AG08395 (cell line): ENCODE data around the gene STX2.
"Not testable (repeated sequence)": the region's sequence is repeated elsewhere in the genome, so short reads cannot be mapped to it uniquely, and the experiment has no call there.

Experiments
- DNase-seq: peaks from one replicate; pipeline ENCODE4 v3.0.0; 2012; ENCODE audit warnings: mixed read lengths, low spot score

The STX2 gene

DNA sequence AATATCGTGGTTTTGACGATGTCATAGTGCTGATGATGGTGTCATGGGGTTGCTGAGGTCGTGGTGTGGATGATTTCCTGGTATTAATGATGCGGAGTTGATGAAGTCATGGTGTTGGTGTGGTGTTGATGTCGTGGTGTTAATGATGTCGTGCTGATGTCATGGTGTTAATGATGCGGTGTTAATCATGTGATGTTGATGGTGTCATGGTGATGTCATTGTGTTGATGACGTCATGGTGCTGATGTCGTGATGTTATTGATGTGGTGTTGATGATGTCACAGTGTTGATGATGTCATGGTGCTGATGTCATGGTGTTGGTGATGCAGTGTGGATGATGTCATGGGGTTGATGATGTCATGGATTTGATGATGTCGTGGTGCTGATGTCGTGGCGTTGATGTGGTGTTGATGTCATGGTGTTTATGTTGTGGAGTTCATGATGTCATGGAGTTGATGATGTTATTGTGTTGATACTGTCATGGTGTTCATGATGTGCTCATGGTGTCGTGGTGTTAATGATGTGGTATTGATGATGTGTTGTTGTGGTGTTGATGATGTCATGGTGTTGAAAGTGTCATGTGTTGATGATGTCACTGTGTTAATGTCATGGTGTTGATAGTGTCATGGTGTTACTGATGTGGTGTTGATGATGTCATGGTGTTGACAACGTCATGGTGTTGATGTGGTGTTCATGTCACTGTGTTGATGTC, 74.4 kb downstream of the STX2 start:
- DNase-seq = no peak

DNA sequence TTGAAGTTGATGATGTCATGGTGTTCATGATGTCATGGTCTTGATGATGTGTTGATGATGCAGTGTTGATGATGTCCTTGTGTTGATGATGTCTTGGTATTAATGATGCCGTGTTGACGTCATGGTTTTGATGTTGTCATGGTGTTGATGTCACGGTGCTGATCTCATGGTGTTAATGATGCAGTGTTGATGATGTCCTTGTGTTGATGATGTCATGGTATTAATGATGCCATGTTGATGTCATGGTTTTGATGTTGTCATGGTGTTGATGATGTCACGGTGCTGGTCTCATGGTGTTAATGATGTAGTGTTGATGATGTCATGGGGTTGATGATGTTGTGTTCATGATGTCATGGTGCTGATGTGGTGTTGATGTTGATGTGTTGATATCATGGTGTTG, 75.0 kb downstream of the STX2 start:
- DNase-seq = no peak

DNA sequence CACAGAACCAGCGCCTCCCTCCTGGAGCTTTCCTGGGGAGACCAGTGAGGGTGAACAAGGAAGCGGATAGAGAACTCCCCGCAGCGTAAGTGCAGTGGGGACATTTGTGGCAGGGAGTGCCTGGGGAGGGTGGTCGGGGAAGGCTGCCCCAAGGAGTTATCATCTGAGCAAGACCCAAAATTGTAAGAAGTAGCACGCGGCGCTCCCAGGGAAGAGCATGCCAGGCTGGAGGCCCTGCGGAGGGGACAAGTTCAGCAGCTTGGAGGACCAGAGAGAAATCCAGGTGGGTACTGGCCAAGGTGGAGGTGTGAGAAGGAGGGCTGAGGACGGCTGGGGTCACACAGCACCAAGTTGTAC, 76.8 kb downstream of the STX2 start:
- no peak for DNase-seq

DNA sequence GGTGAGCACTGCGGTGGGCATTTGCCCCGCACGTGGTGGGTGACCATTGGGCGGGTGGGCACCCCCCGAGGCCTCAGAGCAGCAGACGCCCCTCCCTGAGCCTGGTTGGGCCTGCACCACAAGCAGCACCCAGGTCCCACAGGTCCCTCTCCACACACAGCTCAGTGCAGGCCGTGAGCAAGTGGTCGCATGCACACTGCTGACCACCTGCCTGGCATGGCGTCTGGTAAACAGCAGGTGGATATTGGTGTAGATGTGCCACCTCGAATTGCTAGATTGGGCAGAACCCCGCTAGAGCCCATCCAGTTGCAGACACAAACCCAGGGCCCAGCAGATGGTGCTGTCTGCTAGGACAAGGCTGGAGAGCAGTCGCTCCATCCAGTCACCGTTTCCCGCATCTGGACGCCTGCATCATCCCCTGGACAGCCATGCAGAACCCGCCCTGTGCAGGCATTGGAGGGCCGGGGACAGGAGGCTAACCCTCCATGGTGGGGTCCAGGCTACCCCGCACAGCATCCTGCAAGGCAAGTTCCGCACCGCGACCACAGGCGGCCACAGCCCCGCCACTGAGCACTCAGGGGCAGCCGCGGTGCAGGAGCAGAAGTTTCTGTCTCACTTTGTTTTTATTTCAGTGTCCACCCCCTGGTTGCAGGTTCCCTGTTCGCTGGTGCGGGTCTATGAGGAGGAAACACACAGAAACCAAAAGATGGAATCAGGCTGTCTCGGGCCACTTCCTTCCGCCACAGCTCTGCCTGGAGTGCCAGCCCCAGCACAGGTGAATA, 77.3 kb downstream of the STX2 start:
- DNase-seq = peak; percentile 82

DNA sequence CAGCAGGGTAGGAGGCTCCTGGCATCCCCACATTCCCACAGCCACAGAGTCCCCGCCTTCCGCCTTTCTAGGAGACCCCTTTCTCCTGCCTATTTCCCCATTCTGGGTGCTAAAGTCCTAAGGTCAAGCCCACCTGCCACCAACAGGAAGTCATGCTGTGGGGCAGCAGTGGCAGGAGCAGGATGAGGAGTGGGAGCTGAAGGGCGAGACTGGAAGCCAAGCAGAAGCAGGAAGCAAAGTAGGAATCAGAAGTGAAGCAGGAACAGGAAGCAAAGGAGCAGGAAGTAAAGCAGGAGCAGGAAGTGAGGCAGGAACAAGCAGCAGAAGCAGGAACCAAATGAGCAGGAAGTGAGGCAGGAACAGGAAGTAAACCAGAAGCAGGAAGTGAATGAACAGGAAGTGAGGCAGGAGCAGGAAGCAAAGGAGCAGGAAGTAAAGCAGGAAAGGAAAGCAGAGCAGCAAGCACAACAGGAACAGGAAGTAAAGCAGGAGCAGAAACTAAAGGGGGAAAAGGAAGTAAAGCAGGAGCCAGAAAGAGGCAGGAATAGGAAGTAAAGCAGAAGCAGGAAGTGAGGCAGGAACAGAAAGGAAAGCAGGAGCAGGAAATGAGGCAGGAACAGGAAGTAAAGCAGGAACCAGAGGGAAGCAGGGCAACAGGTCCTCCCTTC, 84.7 kb downstream of the STX2 start:
- no peak for DNase-seq

DNA sequence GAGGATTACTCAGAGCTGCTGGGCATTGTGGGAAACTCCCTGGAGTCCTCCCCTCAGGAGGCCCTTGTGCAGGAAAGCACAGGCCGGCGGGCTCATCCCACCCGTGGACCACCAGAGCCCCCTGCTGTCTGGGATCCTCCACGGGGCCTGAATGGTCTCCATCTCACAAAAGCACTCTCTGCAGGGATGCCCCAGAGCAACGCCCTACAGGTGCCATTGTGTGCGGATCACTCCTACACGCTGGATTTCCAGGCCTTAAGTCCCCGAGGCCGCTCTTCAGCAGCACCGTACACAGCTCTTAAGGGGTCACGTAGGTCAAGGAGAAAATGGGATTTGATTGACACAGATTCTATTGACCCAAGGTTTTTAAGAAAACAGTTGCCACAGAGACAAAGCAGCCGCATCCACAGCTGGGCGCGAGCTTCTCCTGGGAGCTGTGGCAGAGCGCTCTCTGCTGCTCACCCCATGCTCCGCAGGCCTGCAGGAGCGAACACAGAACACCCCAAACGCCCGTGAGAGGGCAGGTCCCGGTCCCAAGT, 86.3 kb downstream of the STX2 start:
- no peak for DNase-seq

DNA sequence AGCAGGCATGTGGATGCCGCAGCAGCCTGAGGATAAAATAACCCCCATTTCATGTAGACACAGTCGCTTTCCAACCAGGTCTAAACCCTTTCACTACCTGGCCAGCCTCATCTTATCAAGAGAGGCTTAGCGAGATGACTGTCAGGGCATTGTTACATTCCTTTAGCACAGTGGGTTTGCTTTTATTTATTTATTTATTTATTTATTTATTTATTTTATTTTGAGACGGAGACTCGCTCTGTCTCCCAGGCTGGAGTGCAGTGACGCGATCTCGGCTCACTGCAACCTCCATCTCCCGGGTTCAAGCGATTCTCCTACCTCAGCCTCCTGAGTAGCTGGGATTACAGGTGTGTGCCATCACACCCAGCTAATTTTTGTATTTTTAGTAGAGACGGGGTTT, 87.0 kb downstream of the STX2 start:
- not testable (repeated sequence) for DNase-seq

DNA sequence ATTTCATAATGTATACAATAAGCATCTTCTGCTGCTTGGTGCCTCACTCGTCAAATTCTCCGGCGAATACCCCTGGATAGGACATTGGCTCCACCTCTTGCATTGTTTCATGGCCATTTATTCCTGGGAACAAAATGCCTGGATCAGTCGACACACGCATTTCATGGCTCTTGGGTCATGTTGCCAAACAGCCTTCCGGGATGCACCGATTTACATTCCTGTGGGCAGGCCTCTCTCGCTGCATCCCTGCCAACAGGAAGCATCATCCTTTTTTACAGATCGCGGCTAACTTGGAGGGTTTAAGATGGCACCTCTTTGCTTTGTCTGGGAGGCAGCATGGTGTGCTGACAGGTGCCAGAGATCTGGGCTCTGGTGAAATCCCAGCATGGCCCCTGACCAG, 90.3 kb downstream of the STX2 start:
- no peak for DNase-seq

DNA sequence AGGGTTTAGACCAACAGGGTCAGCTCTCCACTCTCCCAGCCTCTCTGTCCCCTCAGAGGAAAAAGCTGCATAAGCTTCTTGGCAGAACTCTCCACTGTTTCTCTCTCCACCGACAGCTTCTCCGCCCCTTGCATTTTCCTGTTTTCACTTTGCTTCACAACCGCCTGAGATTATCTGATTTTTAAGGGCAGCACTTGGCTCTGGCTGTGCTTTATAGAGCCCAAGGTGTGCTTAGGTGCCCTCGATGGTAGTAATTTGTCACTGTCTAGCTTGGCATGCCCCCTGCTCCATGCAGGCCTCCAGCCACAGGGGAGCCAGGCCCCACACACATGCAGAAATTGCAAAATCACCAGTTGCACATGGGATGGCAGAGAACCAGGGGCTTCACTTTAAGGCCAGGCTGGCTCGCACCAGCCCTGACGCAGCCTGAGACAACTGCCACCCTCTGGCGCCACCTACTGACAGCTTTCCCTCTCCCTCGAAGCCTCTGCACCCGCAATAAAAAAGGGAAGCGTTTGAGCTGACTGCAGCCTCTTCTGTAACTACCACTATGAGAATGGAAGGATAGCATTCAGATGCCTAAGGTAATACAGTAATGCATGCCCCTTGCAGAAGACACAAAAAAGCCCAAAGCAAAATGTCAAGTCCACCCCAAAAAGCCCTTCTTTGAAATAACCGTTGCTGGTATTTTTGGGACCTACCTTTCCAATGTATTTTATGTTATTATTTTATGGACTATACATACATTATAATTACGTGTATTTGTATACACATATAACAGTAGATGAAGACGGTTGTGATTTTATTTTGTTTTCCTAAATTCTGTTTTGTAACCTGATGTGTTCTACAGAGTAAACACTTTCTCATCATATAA, 90.9 kb downstream of the STX2 start:
- DNase-seq = peak; percentile 74

DNA sequence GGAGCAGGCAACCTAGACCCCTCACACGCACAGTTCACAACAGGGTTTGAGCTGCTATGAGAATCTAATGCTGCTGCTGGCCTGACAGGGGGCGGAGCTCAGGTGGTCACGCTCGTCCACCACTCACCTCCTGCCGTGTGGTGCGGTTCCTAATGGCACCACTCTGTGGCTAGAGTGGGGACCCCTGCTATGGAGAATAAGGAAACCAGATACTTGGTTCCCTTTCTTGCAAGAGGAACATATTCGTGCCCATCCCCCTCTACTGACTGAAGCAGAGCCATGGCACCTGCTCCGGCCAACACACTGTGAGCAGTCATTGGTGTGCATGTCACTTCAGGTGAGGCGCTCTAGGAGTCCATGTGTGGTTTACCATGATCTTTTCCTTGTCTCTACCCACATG, 92.5 kb downstream of the STX2 start:
- DNase-seq = no peak

DNA sequence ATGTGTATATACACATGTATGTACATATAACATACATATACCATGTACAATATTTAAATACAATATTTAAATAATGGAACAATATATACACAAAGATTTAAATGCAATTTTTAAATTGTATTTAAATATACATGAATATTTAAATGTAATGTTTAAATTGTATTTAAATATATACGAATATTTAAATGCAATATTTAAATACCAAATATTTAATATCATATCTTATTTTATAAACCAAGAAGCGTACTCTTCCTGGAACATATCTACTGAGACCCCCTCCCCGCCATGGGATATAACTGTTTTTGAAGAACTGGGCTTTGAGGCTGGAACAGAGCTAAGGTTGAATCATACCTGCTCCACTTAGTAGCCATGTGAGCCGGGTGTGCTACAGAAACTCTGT, 93.1 kb downstream of the STX2 start:
- DNase-seq = no peak

DNA sequence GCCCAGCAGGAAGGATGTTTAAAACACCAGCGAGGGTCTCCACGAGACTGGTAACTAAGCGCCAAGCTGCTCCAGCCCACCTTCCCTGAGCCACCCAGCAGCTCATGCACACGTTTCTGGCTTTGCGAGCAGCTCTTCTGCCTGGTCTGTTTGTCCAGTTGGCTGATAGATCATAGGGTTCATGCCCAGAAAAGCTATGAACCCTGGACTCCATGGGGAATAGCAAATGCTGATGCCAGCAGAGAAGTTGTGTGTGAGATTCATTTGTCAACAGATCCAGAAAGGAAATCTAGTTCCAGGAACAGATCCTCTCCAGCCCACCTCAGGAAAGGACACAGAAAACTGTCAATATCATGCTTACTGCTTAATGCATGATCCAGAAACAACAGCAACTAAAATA, 94.8 kb downstream of the STX2 start:
- no peak for DNase-seq

DNA sequence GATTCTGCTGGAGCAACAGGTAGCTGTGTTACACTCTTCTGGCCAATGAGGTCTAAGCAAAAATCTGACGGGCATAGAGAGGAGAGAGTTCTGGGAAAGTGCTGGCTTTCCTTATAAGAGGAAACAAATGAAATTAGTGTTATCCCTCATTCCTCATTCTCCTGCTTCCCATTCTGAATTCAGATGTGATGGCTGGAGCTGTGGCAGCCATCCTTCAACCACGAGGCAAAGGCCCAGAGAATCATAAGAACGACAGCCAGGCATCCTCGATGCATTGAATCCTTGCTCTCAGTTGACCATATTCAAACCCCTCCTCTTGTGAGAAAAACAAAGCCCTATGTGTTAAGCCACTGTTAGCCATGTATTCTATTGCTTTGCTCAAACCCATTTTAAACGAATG, 95.4 kb downstream of the STX2 start:
- no peak for DNase-seq

DNA sequence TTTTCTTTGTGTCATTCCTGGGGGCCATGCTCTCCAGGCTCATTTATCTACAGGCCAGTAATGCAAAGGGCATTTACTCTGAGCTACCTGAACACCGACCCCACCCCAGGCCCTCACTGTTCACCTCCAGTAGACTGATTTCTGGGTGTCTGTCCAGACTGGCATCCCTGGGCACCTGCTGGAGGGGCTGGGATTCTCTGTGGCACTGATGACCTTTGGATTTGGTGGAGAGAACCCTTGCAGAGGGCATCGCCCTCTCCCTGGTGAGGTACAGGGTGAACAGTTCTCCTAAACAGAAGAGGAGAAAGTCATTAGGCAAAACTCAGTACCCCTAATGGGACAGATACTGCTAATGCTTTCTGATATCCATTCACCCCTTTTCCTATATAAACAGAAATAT, 95.9 kb downstream of the STX2 start:
- no peak for DNase-seq

DNA sequence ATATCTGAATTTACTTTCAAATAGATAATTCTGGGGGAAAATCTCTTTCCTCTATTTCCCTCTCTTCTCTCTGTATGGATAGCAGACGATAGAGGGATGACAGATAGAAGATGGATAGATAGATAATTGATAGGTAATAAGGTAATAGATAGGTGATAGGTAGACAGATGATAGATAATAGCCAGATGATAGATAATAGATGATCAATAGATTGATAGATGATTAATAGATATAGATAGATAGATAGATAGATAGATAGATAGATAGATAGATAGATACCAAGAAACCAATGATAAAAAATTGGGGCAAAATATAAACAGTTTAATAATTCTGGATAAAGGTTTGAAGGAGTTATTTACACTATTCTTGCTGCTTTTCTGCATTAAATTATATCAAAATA, 96.3 kb downstream of the STX2 start:
- no peak for DNase-seq

DNA sequence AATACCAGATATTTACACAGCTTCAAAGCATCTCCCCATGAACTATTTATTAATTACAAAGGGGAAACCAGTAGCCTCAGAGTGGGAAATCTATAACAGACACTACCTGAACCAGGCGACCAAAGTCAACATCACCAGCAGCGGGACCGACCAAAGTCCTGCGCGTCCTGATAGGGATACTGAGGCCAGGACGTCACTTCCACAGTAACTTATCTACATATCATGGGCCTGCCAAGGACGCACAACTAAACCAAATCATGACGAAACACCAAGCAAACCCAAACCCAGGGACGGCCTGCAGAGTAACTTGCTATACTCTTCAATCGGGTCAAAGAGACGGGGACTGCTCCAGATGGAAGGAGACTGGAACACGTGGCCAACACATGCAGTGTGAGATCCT, 96.9 kb downstream of the STX2 start:
- DNase-seq = no peak
